Panc1 (cell line): Measurements from ENCODE around the gene HERC6.

Experiments used
- CTCF ChIP-seq: fragments of 450-650 bp; IDR thresholded peaks from 2 replicates; pipeline ENCODE4 v1.5.1; 2017; ENCODE audit warnings: mild to moderate bottlenecking
- POLR2AphosphoS5 ChIP-seq: IDR thresholded peaks from 2 replicates; pipeline ENCODE4 v1.6.1; 2012; ENCODE audit warnings: mild to moderate bottlenecking, low read depth, low read length, moderate library complexity
- REST ChIP-seq, 2 experiments: IDR thresholded peaks; 2 replicates each; pipeline ENCODE4 v1.6.1; 2011 to 2012; ENCODE audit warnings: low read depth in 2 of 2, control low read depth in 1 of 2, low read length in 1 of 2, mild to moderate bottlenecking in 1 of 2, moderate library complexity in 1 of 2; ENCODE audit not compliant: insufficient read depth in 1 of 2
- SIN3A ChIP-seq: IDR thresholded peaks from 2 replicates; pipeline ENCODE4 v1.6.1; 2012; ENCODE audit warnings: low read depth, mild to moderate bottlenecking, low read length, moderate library complexity, borderline replicate concordance; ENCODE audit not compliant: insufficient read depth

GRCh38 chr4:88409206-88409605 is 30.6 kb downstream of the HERC6 start:
- TF ChIP-seq SIN3A: no peak
- TF ChIP-seq CTCF: no peak
- no peak for TF ChIP-seq REST (IDR thresholded peaks at IDR 0.05; ENCODE audit: insufficient read depth in 1 of 2, low read depth in 2 of 2, low read length in 1 of 2)
- TF ChIP-seq POLR2AphosphoS5: no peak
